NT2/D1 (cell line): ENCODE data around the gene SMAD2.

Experiments
- SUZ12 ChIP-seq: IDR thresholded peaks from 2 replicates; pipeline ENCODE4 v1.6.1; 2011; ENCODE audit not compliant: insufficient read length, insufficient read depth; ENCODE audit errors: extremely low read depth
- YY1 ChIP-seq: IDR thresholded peaks from 2 replicates; pipeline ENCODE4 v1.6.1; 2011; ENCODE audit not compliant: insufficient read length, insufficient read depth
- ZNF274 ChIP-seq: IDR thresholded peaks from 2 replicates; pipeline ENCODE4 v1.6.1; 2011; ENCODE audit warnings: mild to moderate bottlenecking, low read depth, low read length

DNA sequence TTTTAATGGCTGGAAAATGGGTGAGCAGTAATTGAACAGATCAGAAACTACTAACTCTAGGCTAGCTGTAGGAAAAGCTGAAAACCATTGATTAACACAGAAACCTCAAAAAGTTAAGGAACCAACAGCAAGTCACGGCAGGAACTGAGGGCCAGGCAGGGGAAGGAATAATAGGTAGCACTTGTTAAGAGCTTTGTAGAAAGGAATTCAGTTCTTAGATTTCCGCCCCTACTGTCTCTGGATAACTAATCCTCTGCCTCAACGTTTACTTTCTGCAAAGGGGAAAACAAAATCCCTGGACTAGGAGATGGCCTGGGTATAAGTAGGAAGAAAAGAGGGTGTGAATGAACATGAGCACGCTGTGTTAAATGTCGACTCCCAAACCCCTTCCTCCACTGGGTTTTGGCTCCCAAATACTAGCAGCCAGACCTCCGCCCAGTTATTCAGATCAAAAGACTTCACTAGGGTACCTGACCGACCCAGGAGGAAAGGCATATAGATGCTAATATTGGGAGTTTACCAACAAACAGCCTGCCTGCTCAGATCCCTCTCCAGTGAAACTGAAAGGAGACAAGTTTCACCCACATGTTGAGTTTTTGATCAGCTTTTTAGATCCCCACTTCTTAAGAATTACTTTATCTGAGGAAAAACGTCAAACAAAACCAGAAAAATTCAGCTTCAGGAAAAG is 12.4 kb downstream of the SMAD2 start:
- TF ChIP-seq YY1 = no peak
- TF ChIP-seq ZNF274 = no peak
- TF ChIP-seq SUZ12 = no peak
